Prostate gland (tissue), 2 donors: ENCODE results near the gene MAP4K4.

ENCODE experiments used
- CTCF ChIP-seq, 4 experiments: fragments of 200-600 bp in 2 of 4; fragments of 450-650 bp in 2 of 4; sonication (generic) in 2 of 4; IDR thresholded peaks; 1 replicate in 3 of 4; 2 replicates in 1 of 4; pipeline ENCODE4 v1.5.1; 2016 to 2019; ENCODE audit warnings: antibody characterized with exemption in 4 of 4, mild to moderate bottlenecking in 2 of 4, moderate library complexity in 2 of 4
- POLR2A ChIP-seq: fragments of 450-650 bp; IDR thresholded peaks from one replicate; pipeline ENCODE4 v1.6.1; 2016; ENCODE audit warnings: antibody characterized with exemption, mild to moderate bottlenecking

GRCh38 chr2:101816598-101816997 is 119.1 kb downstream of the MAP4K4 start:
- TF ChIP-seq CTCF (IDR thresholded peaks at IDR 0.05) (no peak), POLR2A (no peak)
